CD4-positive, alpha-beta T cell treated with Interleukin-1 beta for 1 hour (primary cell): ENCODE measurements around the gene MMD.
A peak's percentile ranks its signal among the peaks of the same experiment; 100 is the strongest.
"Not testable (repeated sequence)": the region's sequence is repeated elsewhere in the genome, so short reads cannot be mapped to it uniquely, and the experiment has no call there.

Experiments used
- DNase-seq, 2 donors: peaks; one replicate each; pipeline ENCODE4 v3.0.0-alpha.2; 2020 to 2022

MMD gene

GRCh38 chr17:55442953-55443683 lies 21.5 kb upstream of the MMD start:
- DNase-seq: no peak

- DNase-seq: no peak
Measured at GRCh38 chr17:55442462-55442861, 20.8 kb upstream of the MMD start.

GRCh38 chr17:55441544-55441943 lies 19.9 kb upstream of the MMD start:
- DNase-seq: no peak

GRCh38 chr17:55440391-55440790 lies 18.8 kb upstream of the MMD start:
- no peak for DNase-seq

- peak in 1 of 2 donors; percentile 53 for DNase-seq
Measured at GRCh38 chr17:55437159-55437605, 15.5 kb upstream of the MMD start.

GRCh38 chr17:55436224-55437158 lies 14.9 kb upstream of the MMD start:
- DNase-seq: no peak

GRCh38 chr17:55435408-55435807 lies 13.8 kb upstream of the MMD start:
- no peak for DNase-seq

GRCh38 chr17:55434721-55435120 lies 13.1 kb upstream of the MMD start:
- DNase-seq: no peak

GRCh38 chr17:55433629-55434422 lies 12.2 kb upstream of the MMD start:
- DNase-seq: no peak

GRCh38 chr17:55433029-55433628 lies 11.5 kb upstream of the MMD start:
- no peak for DNase-seq

GRCh38 chr17:55432358-55433028 lies 10.9 kb upstream of the MMD start:
- no peak for DNase-seq

GRCh38 chr17:55431914-55432313 lies 10.3 kb upstream of the MMD start:
- DNase-seq: not testable (repeated sequence)

GRCh38 chr17:55430541-55431288 lies 9.1 kb upstream of the MMD start:
- no peak for DNase-seq

GRCh38 chr17:55427587-55427882 lies 5.9 kb upstream of the MMD start:
- no peak for DNase-seq

- no peak for DNase-seq
Measured at GRCh38 chr17:55426851-55427586, 5.4 kb upstream of the MMD start.

- DNase-seq: no peak
Measured at GRCh38 chr17:55424893-55425540, 3.4 kb upstream of the MMD start.

GRCh38 chr17:55423535-55423934 lies 1.9 kb upstream of the MMD start:
- no peak for DNase-seq

- not testable (repeated sequence) for DNase-seq
Measured at GRCh38 chr17:55422828-55423164, 1.2 kb upstream of the MMD start.

- peak; percentile 39 to 42 for DNase-seq
Measured at GRCh38 chr17:55420776-55421178, 858 bp downstream of the MMD start.

- DNase-seq: peak; percentile 45 to 60
Measured at GRCh38 chr17:55420067-55420775, 1.4 kb downstream of the MMD start.
